ENCODE measurements around the gene HOXB7.

Gene HOXB7

GRCh38 chr17:48567209-48567608 lies 43.6 kb downstream of the HOXB7 start:
- Histone ChIP-seq H3K27me3 (ENCODE audit: insufficient read depth, low read depth) (no peaks in the 10 kb centered on the region), H3K36me3 (ENCODE audit: insufficient read depth) (no peaks in the 10 kb centered on the region), H3K4me2 (no peak overlapping the region), H3K4me1 (ENCODE audit: low read depth, poor library complexity, severe bottlenecking) (no peaks in the 10 kb centered on the region), H3K9ac (no peak overlapping the region), H2AFZ (ENCODE audit: low read depth) (no peak overlapping the region), H3K27ac (no peak overlapping the region), H3K79me2 (ENCODE audit: insufficient read depth, low read depth) (no peaks in the 10 kb centered on the region), H3K4me3 (IDR thresholded peaks at IDR 0.05; ENCODE audit: insufficient read depth, low read depth, low read length) (no peak overlapping the region), H4K20me1 (ENCODE audit: insufficient read depth) (no peaks in the 10 kb centered on the region)
- TF ChIP-seq CTCF (conservative IDR thresholded peaks at IDR 0.05; ENCODE audit: low read depth, low read length), result no peak

- no peaks in the 10 kb centered on the region for H3K4me1 ChIP-seq (ENCODE audit: low read depth, poor library complexity, severe bottlenecking)
- H3K4me2 ChIP-seq, result no peak overlapping the region
- no peaks in the 10 kb centered on the region for H4K20me1 ChIP-seq (ENCODE audit: insufficient read depth)
- no peak overlapping the region for H3K27ac ChIP-seq
- H3K9ac ChIP-seq, result no peak overlapping the region
- H3K79me2 ChIP-seq (ENCODE audit: insufficient read depth, low read depth), result no peaks in the 10 kb centered on the region
- no peaks in the 10 kb centered on the region for H3K36me3 ChIP-seq (ENCODE audit: insufficient read depth)
- no peak for TF ChIP-seq CTCF (conservative IDR thresholded peaks at IDR 0.05; ENCODE audit: low read depth, low read length)
- no peak overlapping the region for H2AFZ ChIP-seq (ENCODE audit: low read depth)
- no peak overlapping the region for H3K4me3 ChIP-seq (IDR thresholded peaks at IDR 0.05; ENCODE audit: insufficient read depth, low read depth, low read length)
- H3K27me3 ChIP-seq (ENCODE audit: insufficient read depth, low read depth), result no peaks in the 10 kb centered on the region
Observed at GRCh38 chr17:48566717-48567116, 44.1 kb downstream of the HOXB7 start.

- Histone ChIP-seq H4K20me1 (ENCODE audit: insufficient read depth) (no peaks in the 10 kb centered on the region), H3K27ac (no peak overlapping the region), H3K36me3 (ENCODE audit: insufficient read depth) (no peaks in the 10 kb centered on the region), H3K4me3 (IDR thresholded peaks at IDR 0.05; ENCODE audit: insufficient read depth, low read depth, low read length) (no peak overlapping the region), H2AFZ (ENCODE audit: low read depth) (no peak overlapping the region), H3K4me2 (no peak overlapping the region), H3K9ac (no peak overlapping the region), H3K27me3 (ENCODE audit: insufficient read depth, low read depth) (no peaks in the 10 kb centered on the region), H3K79me2 (ENCODE audit: insufficient read depth, low read depth) (no peaks in the 10 kb centered on the region), H3K4me1 (ENCODE audit: low read depth, poor library complexity, severe bottlenecking) (no peaks in the 10 kb centered on the region)
- no peak for TF ChIP-seq CTCF (conservative IDR thresholded peaks at IDR 0.05; ENCODE audit: low read depth, low read length)
Observed at GRCh38 chr17:48565925-48566710, 44.7 kb downstream of the HOXB7 start.

- H2AFZ ChIP-seq (ENCODE audit: low read depth), result no peak overlapping the region
- no peak overlapping the region for H3K4me2 ChIP-seq
- H3K36me3 ChIP-seq (ENCODE audit: insufficient read depth), result no peaks in the 10 kb centered on the region
- no peak overlapping the region for H3K4me3 ChIP-seq (IDR thresholded peaks at IDR 0.05; ENCODE audit: insufficient read depth, low read depth, low read length)
- H3K9ac ChIP-seq, result no peak overlapping the region
- no peaks in the 10 kb centered on the region for H3K79me2 ChIP-seq (ENCODE audit: insufficient read depth, low read depth)
- no peaks in the 10 kb centered on the region for H3K4me1 ChIP-seq (ENCODE audit: low read depth, poor library complexity, severe bottlenecking)
- no peaks in the 10 kb centered on the region for H3K27me3 ChIP-seq (ENCODE audit: insufficient read depth, low read depth)
- H3K27ac ChIP-seq, result no peak overlapping the region
- TF ChIP-seq CTCF (conservative IDR thresholded peaks at IDR 0.05; ENCODE audit: low read depth, low read length), result no peak
- no peaks in the 10 kb centered on the region for H4K20me1 ChIP-seq (ENCODE audit: insufficient read depth)
Observed at GRCh38 chr17:48565022-48565554, 45.7 kb downstream of the HOXB7 start.
